Right renal pelvis (tissue), 4 donors: Measurements from ENCODE around the gene BICC1. TPM values are rescaled to one million over a fixed set of nuclear protein-coding genes. Genes with fewer than 3 reads are reported as not detected.

Experiments
- DNase-seq, 4 donors: peaks; one replicate each; pipeline ENCODE4 v3.0.0-alpha.2; 2013; ENCODE audit warnings: low read depth in 4 of 4, low spot score in 3 of 4, missing footprints in 1 of 4
- polyA plus RNA-seq, 4 donors: library from polyadenylated mRNA; unstranded; fragments of 120-200 nt; gene quantifications; one replicate each; pipeline ENCODE4 v1.2.1, GENCODE V29; 2013; ENCODE audit not compliant: insufficient read length in 4 of 4

BICC1 gene
- polyA plus RNA-seq, 4 donors: 69.6 to 95.3 (median 83.3) TPM

- DNase-seq: no peak
These were observed 130.3 kb downstream of the BICC1 start for GRCh38 chr10:58642916-58643428.

- DNase-seq: no peak
These were observed 131.6 kb downstream of the BICC1 start for GRCh38 chr10:58644311-58644710.

- no peak for DNase-seq
These were observed 132.9 kb downstream of the BICC1 start for GRCh38 chr10:58645416-58646146.

GRCh38 chr10:58647376-58648112 is 134.9 kb downstream of the BICC1 start:
- no peak for DNase-seq

GRCh38 chr10:58648131-58648530 is 135.5 kb downstream of the BICC1 start:
- no peak for DNase-seq

- DNase-seq: no peak
These were observed 138.4 kb downstream of the BICC1 start for GRCh38 chr10:58651040-58651439.

GRCh38 chr10:58651742-58652141 is 139.1 kb downstream of the BICC1 start:
- DNase-seq: no peak

- DNase-seq: no peak
These were observed 140.5 kb downstream of the BICC1 start for GRCh38 chr10:58653139-58653538.

GRCh38 chr10:58660575-58661255 is 148.0 kb downstream of the BICC1 start:
- no peak for DNase-seq

GRCh38 chr10:58661336-58661735 is 148.7 kb downstream of the BICC1 start:
- DNase-seq: no peak

GRCh38 chr10:58661902-58662301 is 149.2 kb downstream of the BICC1 start:
- no peak for DNase-seq

- no peak for DNase-seq
These were observed 149.6 kb downstream of the BICC1 start for GRCh38 chr10:58662314-58662713.

- no peak for DNase-seq
These were observed 152.7 kb downstream of the BICC1 start for GRCh38 chr10:58665361-58665760.

GRCh38 chr10:58666024-58666423 is 153.4 kb downstream of the BICC1 start:
- no peak for DNase-seq

GRCh38 chr10:58667658-58668310 is 155.1 kb downstream of the BICC1 start:
- no peak for DNase-seq

- no peak for DNase-seq
These were observed 160.2 kb downstream of the BICC1 start for GRCh38 chr10:58672845-58673244.

- no peak for DNase-seq
These were observed 161.6 kb downstream of the BICC1 start for GRCh38 chr10:58674251-58674650.

- no peak for DNase-seq
These were observed 162.6 kb downstream of the BICC1 start for GRCh38 chr10:58675321-58675720.

- DNase-seq: no peak
These were observed 178.9 kb downstream of the BICC1 start for GRCh38 chr10:58691528-58691927.

- no peak for DNase-seq
These were observed 181.2 kb downstream of the BICC1 start for GRCh38 chr10:58693919-58694318.

GRCh38 chr10:58695022-58695421 is 182.3 kb downstream of the BICC1 start:
- DNase-seq: no peak
